Peyer's patch (tissue), 4 donors: Measurements from ENCODE around the gene ZBTB48. TPM values are rescaled to one million over a fixed set of nuclear protein-coding genes. Genes with fewer than 3 reads are reported as not detected.
A peak's percentile ranks its signal among the peaks of the same experiment; 100 is the strongest.

Source experiments
- DNase-seq, 3 donors: peaks; one replicate each; pipeline ENCODE4 v3.0.0-alpha.2; 2017 to 2019
- H3K27ac ChIP-seq, 4 donors: fragments of 200-600 bp; sonication (generic); one replicate each; pipeline ENCODE4 v1.5.1; 2016 to 2019
- H3K27me3 ChIP-seq, 2 donors: fragments of 200-600 bp; sonication (generic); one replicate each; pipeline ENCODE4 v1.5.1; 2019
- H3K36me3 ChIP-seq, 3 donors: fragments of 200-600 bp; sonication (generic); one replicate each; pipeline ENCODE4 v1.5.1; 2016 to 2019
- H3K4me1 ChIP-seq, 4 donors: fragments of 200-600 bp; sonication (generic); one replicate each; pipeline ENCODE4 v1.5.1; 2016 to 2019
- H3K4me3 ChIP-seq, 4 donors: fragments of 200-600 bp; sonication (generic); 1 replicate in 3 of 4; 2 replicates in 1 of 4; pipeline ENCODE4 v1.5.1; 2016 to 2019; ENCODE audit warnings: mild to moderate bottlenecking in 1 of 4
- H3K9me3 ChIP-seq, 4 donors: fragments of 200-600 bp; sonication (generic); one replicate each; pipeline ENCODE4 v1.5.1; 2016 to 2019; ENCODE audit warnings: mild to moderate bottlenecking in 1 of 4
- CTCF ChIP-seq, 6 experiments: fragments of 450-650 bp in 4 of 6; fragments of 200-600 bp in 2 of 6; sonication (generic) in 1 of 6; IDR thresholded peaks; one replicate each; pipeline ENCODE4 v1.5.1; 2017 to 2019; ENCODE audit warnings: antibody characterized with exemption in 6 of 6, mild to moderate bottlenecking in 3 of 6, moderate library complexity in 1 of 6
- POLR2A ChIP-seq, 2 donors: fragments of 450-650 bp; IDR thresholded peaks; one replicate each; pipeline ENCODE4 v1.5.1; 2017; ENCODE audit warnings: antibody characterized with exemption in 2 of 2, mild to moderate bottlenecking in 2 of 2, moderate library complexity in 2 of 2
- total RNA-seq, 4 donors: library from RNA; depleted of rRNA; stranded (reverse); fragments of >200 nt; gene quantifications; one replicate each; pipeline ENCODE4 v1.1.0, GENCODE V29; 2016

The ZBTB48 gene
- total RNA-seq, 4 donors from 2014 or later = 27.0 to 80.9 (median 38.2) TPM

DNA sequence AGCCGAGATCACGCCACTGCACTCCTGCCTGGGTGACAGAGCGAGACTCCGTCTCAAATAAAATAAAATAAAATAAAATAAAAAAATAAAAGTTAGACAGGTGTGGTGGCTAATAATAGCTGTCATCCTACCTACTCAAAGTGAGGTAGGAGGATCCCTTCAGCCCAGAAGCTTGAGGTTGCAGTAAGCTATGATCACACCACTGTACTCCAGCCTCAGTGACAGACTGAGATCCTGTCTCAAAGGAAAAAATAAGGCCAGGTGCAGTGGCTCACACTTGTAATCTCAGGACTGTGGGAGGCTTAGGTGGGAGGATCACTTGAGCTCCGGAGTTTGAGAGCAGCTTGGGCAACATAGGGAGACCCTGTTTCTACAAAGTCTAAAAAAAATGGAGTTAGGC, 43.5 kb upstream of the ZBTB48 start:
- peaks cover 0 to 51% (median 3%) of the 10 kb centered on the region in 3 donors for H3K36me3 ChIP-seq
- no peak overlapping the region for H3K27ac ChIP-seq
- no peaks in the 10 kb centered on the region for H3K9me3 ChIP-seq
- no peaks in the 10 kb centered on the region for H3K27me3 ChIP-seq
- no peak overlapping the region for H3K4me3 ChIP-seq
- no peaks in the 10 kb centered on the region for H3K4me1 ChIP-seq
- TF ChIP-seq CTCF (IDR thresholded peaks at IDR 0.05) (no peak), POLR2A (IDR thresholded peaks at IDR 0.05) (no peak)
- no peak for DNase-seq

GRCh38 chr1:6538956-6539355, 40.8 kb upstream of the ZBTB48 start:
- Histone ChIP-seq H3K9me3 (no peaks in the 10 kb centered on the region), H3K27me3 (no peaks in the 10 kb centered on the region), H3K4me3 (no peak overlapping the region), H3K27ac (no peak overlapping the region), H3K36me3 (peaks cover 0 to 46% (median 0%) of the 10 kb centered on the region in 3 donors), H3K4me1 (no peaks in the 10 kb centered on the region)
- DNase-seq = no peak
- no peak for TF ChIP-seq POLR2A (IDR thresholded peaks at IDR 0.05)
- no peak for TF ChIP-seq CTCF (IDR thresholded peaks at IDR 0.05)

DNA sequence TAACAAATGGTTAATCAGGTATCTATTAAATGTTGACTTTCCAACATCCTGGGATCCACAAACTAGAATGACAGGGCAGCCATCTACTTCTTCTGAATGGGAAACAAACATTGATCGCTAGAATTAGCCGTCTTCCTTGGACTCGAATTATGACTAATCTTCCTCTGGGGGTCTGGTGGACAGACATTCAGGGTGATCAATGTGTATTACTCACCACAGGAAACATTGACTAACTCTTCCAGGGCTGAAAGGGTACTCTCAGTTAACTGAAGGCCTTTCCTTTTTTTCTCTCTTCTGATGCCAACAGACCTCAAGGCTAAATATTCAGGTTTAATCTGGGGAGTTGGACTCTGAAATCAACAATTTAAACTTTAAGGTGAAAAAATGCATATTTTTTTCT, 35.0 kb upstream of the ZBTB48 start:
- DNase-seq = no peak
- TF ChIP-seq POLR2A (IDR thresholded peaks at IDR 0.05) = no peak
- TF ChIP-seq CTCF (IDR thresholded peaks at IDR 0.05) = no peak
- Histone ChIP-seq H3K9me3 (no peaks in the 10 kb centered on the region), H3K27me3 (no peaks in the 10 kb centered on the region), H3K4me3 (no peak overlapping the region), H3K27ac (no peak overlapping the region), H3K36me3 (peaks cover 0 to 80% (median 2%) of the 10 kb centered on the region in 3 donors), H3K4me1 (no peaks in the 10 kb centered on the region)

GRCh38 chr1:6545276-6546112, 34.3 kb upstream of the ZBTB48 start:
- no peaks in the 10 kb centered on the region for H3K9me3 ChIP-seq
- no peak overlapping the region for H3K27ac ChIP-seq
- no peak for DNase-seq
- H3K27me3 ChIP-seq = no peaks in the 10 kb centered on the region
- no peaks in the 10 kb centered on the region for H3K4me1 ChIP-seq
- H3K4me3 ChIP-seq = no peak overlapping the region
- TF ChIP-seq POLR2A (IDR thresholded peaks at IDR 0.05) = no peak
- TF ChIP-seq CTCF (IDR thresholded peaks at IDR 0.05) = no peak
- peaks cover 0 to 87% (median 2%) of the 10 kb centered on the region in 3 donors for H3K36me3 ChIP-seq

DNA sequence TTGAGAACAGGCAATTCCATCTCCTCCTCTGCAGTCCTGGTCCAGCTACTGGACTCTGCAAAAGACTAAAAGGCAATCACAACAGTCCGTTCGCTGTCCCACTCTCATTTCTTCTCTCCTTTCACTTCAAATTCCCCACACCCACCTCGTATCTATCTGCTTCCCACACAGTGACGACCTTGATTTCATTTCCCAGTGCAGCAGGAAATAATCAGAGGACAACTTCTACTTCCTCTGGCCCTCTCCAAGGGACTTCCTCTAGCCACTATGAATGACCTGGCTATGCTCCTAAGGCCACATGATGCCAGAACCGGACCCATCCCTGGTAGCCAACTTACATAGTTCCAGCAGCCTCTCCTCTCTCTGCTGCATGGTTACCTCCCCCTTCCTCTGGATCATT, 33.5 kb upstream of the ZBTB48 start:
- peaks cover 0 to 87% (median 2%) of the 10 kb centered on the region in 3 donors for H3K36me3 ChIP-seq
- DNase-seq = no peak

More for the DNA sequence above, 33.5 kb upstream of the ZBTB48 start:
- no peak overlapping the region for H3K4me3 ChIP-seq
- TF ChIP-seq CTCF (IDR thresholded peaks at IDR 0.05) (no peak), POLR2A (IDR thresholded peaks at IDR 0.05) (no peak)
- H3K27ac ChIP-seq = peak overlapping the region in 1 of 4 donors; percentile 0
- H3K4me1 ChIP-seq = no peaks in the 10 kb centered on the region
- no peaks in the 10 kb centered on the region for H3K9me3 ChIP-seq
- no peaks in the 10 kb centered on the region for H3K27me3 ChIP-seq
